Natural killer cell (primary cell): ENCODE measurements around the gene MCAT. TPM values are rescaled to one million over a fixed set of nuclear protein-coding genes. Genes with fewer than 3 reads are reported as not detected.

Source experiments
- ATAC-seq, 3 donors: fragments of 150-1000 bp in 2 of 3; fragments of 200-7000 bp in 1 of 3; cut with Tn5 transposase; 1 replicate in 1 of 3; 2 replicates in 2 of 3; pipeline ENCODE4 v1.10.0; 2021; ENCODE audit warnings: mild to moderate bottlenecking in 2 of 3, moderate library complexity in 2 of 3
- DNase-seq, 2 donors: peaks; one replicate each; pipeline versions ENCODE4 v3.0.0 to v3.0.0-alpha.2; 2013 to 2021; ENCODE audit warnings: mixed read lengths in 1 of 2
- H3K27ac ChIP-seq: one replicate; pipeline ENCODE4 v1.5.1; 2013; ENCODE audit warnings: mild to moderate bottlenecking, low read length
- H3K27me3 ChIP-seq: one replicate; pipeline ENCODE4 v1.6.1; 2013; ENCODE audit warnings: low read length; ENCODE audit not compliant: control insufficient read depth, insufficient read depth
- H3K36me3 ChIP-seq: one replicate; pipeline ENCODE4 v1.6.1; 2013; ENCODE audit warnings: low read length; ENCODE audit not compliant: control insufficient read depth, insufficient read depth
- H3K4me1 ChIP-seq: one replicate; pipeline ENCODE4 v1.6.1; 2013; ENCODE audit warnings: low read length; ENCODE audit not compliant: control insufficient read depth, insufficient read depth
- H3K4me3 ChIP-seq: one replicate; pipeline ENCODE4 v1.5.1; 2013; ENCODE audit warnings: low read length
- H3K9me3 ChIP-seq: one replicate; pipeline ENCODE4 v1.6.1; 2013; ENCODE audit warnings: low read length; ENCODE audit not compliant: control insufficient read depth, insufficient read depth
- H3K27ac Mint-ChIP-seq, 2 donors: one replicate each; pipeline ENCODE4 v1.8.0; 2022; ENCODE audit warnings: mild to moderate bottlenecking in 2 of 2, mixed read lengths in 2 of 2, moderate library complexity in 1 of 2
- H3K27me3 Mint-ChIP-seq, 2 donors: one replicate each; pipeline ENCODE4 v1.8.0; 2022; ENCODE audit warnings: low read depth in 2 of 2, mixed read lengths in 2 of 2
- H3K36me3 Mint-ChIP-seq: one replicate; pipeline ENCODE4 v1.8.0; 2022; ENCODE audit warnings: mixed read lengths
- H3K4me1 Mint-ChIP-seq, 2 donors: one replicate each; pipeline ENCODE4 v1.8.0; 2022; ENCODE audit warnings: mixed read lengths in 2 of 2
- H3K4me3 Mint-ChIP-seq: one replicate; pipeline ENCODE4 v1.8.0; 2022; ENCODE audit warnings: mild to moderate bottlenecking, moderate library complexity, mixed read lengths
- H3K9me3 Mint-ChIP-seq, 2 donors: one replicate each; pipeline ENCODE4 v1.8.0; 2022; ENCODE audit warnings: mixed read lengths in 2 of 2
- CTCF ChIP-seq: fragments of 200-600 bp; IDR thresholded peaks from one replicate; pipeline ENCODE4 v1.8.0; 2022; ENCODE audit warnings: antibody characterized with exemption
- WGBS: methylation state at CpG from one replicate; pipeline ENCODE4 v1.1.7; 2013; ENCODE audit warnings: missing lambda C conversion rate; ENCODE audit not compliant: insufficient coverage; 5-methylcytosine and 5-hydroxymethylcytosine counted together
- intact Hi-C: fragments of 100-400 bp; cut with micrococcal nuclease; formaldehyde crosslinking; loops from one replicate; pipeline ENCODE4 v1.14.2; 2022
- total RNA-seq, 4 donors: library from RNA; stranded (reverse); fragments of 120-200 nt in 1 of 4; gene quantifications; one replicate each; pipeline versions ENCODE4 v1.2.3 to v1.2.4, GENCODE V29; 2013 to 2022

MCAT gene
- total RNA-seq, 3 donors from 2014 or later (not counting 1 experiment from before 2014, with no cell fraction given), result 6.5 to 12.4 (median 9.3) TPM

- WGBS, result 95% methylated on average over 24 of the region's 24 CpGs
- Histone ChIP-seq H3K36me3 (peaks cover 2% of the 10 kb centered on the region), H3K9me3 (no peaks in the 10 kb centered on the region), H3K4me1 (peaks cover 22% of the 10 kb centered on the region), H3K27me3 (no peaks in the 10 kb centered on the region), H3K27ac (no peak overlapping the region), H3K4me3 (no peak overlapping the region)
- Mint-ChIP-seq H3K36me3 (no peaks in the 10 kb centered on the region), H3K4me1 (peaks cover 0 to 12% of the 10 kb centered on the region in 2 donors), H3K27ac (no peak overlapping the region), H3K27me3 (no peaks in the 10 kb centered on the region), H3K9me3 (no peaks in the 10 kb centered on the region), H3K4me3 (no peak overlapping the region)
- intact Hi-C loops, result no loop called here
- ATAC-seq, result no peak
- DNase-seq, result no peak
- TF ChIP-seq CTCF, result no peak
Observed at GRCh38 chr22:43158778-43159483, 15.7 kb upstream of the MCAT start.

GRCh38 chr22:43157874-43158546, 14.8 kb upstream of the MCAT start:
- DNase-seq, result no peak
- H3K4me3 Mint-ChIP-seq, result no peak overlapping the region
- Histone ChIP-seq H3K27me3 (no peaks in the 10 kb centered on the region), H3K36me3 (peaks cover 2% of the 10 kb centered on the region), H3K9me3 (no peaks in the 10 kb centered on the region), H3K27ac (no peak overlapping the region), H3K4me1 (peaks cover 23% of the 10 kb centered on the region), H3K4me3 (no peak overlapping the region)
- H3K9me3 Mint-ChIP-seq, result no peaks in the 10 kb centered on the region
- H3K27ac Mint-ChIP-seq, result no peak overlapping the region
- no peaks in the 10 kb centered on the region for H3K36me3 Mint-ChIP-seq
- no peak for ATAC-seq
- H3K27me3 Mint-ChIP-seq, result no peaks in the 10 kb centered on the region
- intact Hi-C loops, result no loop called here
- 85% methylated on average over 9 of the region's 9 CpGs for WGBS
- no peak for TF ChIP-seq CTCF
- H3K4me1 Mint-ChIP-seq, result peaks cover 3 to 13% of the 10 kb centered on the region in 2 donors

- H3K27ac ChIP-seq, result no peak overlapping the region
- ATAC-seq (no peak), DNase-seq (no peak)
- TF ChIP-seq CTCF, result no peak
- H3K4me1 ChIP-seq, result peaks cover 33% of the 10 kb centered on the region
- Mint-ChIP-seq H3K36me3 (no peaks in the 10 kb centered on the region), H3K4me1 (peaks cover 13 to 23% of the 10 kb centered on the region in 2 donors), H3K27ac (no peak overlapping the region), H3K27me3 (no peaks in the 10 kb centered on the region), H3K9me3 (no peaks in the 10 kb centered on the region), H3K4me3 (no peak overlapping the region)
- H3K9me3 ChIP-seq, result no peaks in the 10 kb centered on the region
- peaks cover 2% of the 10 kb centered on the region for H3K36me3 ChIP-seq
- no peaks in the 10 kb centered on the region for H3K27me3 ChIP-seq
- no peak overlapping the region for H3K4me3 ChIP-seq
- intact Hi-C loops, result no loop called here
- WGBS, result 89% methylated on average over 12 of the region's 12 CpGs
Observed at GRCh38 chr22:43156413-43156812, 13.2 kb upstream of the MCAT start.
